Subcutaneous adipose tissue (tissue), 4 donors: ENCODE data around the gene KNCN. TPM values are rescaled to one million over a fixed set of nuclear protein-coding genes. Genes with fewer than 3 reads are reported as not detected.

Experiments
- CTCF ChIP-seq: fragments of 450-650 bp; IDR thresholded peaks from one replicate; pipeline ENCODE4 v1.5.1; 2016; ENCODE audit warnings: low read depth, mild to moderate bottlenecking, control low read depth, antibody characterized with exemption, moderate library complexity
- total RNA-seq, 4 donors: library from RNA; depleted of rRNA; stranded (reverse); fragments of >200 nt; gene quantifications; one replicate each; pipeline ENCODE4 v1.1.0, GENCODE V29; 2016

The KNCN gene
- total RNA-seq, 4 donors from 2014 or later, result not detected

- TF ChIP-seq CTCF, result no peak
Observed at GRCh38 chr1:46568461-46568891, 17.0 kb upstream of the KNCN start.

- TF ChIP-seq CTCF, result no peak
Observed at GRCh38 chr1:46563341-46563740, 11.9 kb upstream of the KNCN start.

GRCh38 chr1:46562498-46562897 lies 11.1 kb upstream of the KNCN start:
- TF ChIP-seq CTCF, result no peak

- TF ChIP-seq CTCF, result no peak
Observed at GRCh38 chr1:46558966-46559365, 7.5 kb upstream of the KNCN start.

- no peak for TF ChIP-seq CTCF
Observed at GRCh38 chr1:46558141-46558963, 6.9 kb upstream of the KNCN start.

GRCh38 chr1:46557403-46557802 lies 6.0 kb upstream of the KNCN start:
- TF ChIP-seq CTCF, result no peak

- no peak for TF ChIP-seq CTCF
Observed at GRCh38 chr1:46556822-46557221, 5.4 kb upstream of the KNCN start.
